ENCODE data around the gene STC2. TPM values are rescaled to one million over a fixed set of nuclear protein-coding genes. Genes with fewer than 3 reads are reported as not detected.

STC2 gene
- total RNA-seq, 1 donor, result 157 TPM

DNA sequence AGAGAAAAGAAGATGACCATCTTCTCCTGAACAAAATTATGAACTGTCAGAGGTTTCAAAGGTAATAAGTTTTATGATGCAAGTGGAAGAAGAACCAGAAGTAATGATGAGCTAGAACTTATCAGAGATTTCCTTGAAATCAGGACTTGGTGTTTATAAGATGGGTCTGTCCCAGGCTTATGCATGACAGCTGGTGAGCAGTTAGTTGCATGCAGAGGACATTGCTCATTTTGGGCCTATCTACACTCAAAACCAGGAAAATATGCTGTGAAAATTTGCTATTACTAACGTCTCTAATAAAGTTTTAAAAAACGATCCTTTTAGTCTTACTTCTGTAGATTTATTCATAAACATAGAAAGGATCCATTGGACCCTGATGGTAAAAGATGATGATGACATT is 6.6 kb upstream of the STC2 start:
- DNase-seq (ENCODE audit: low read depth), result peak; percentile 50
- TF ChIP-seq CTCF (IDR thresholded peaks at IDR 0.05; ENCODE audit: insufficient read depth, low read depth, low read length), result no peak
- H3K4me3 ChIP-seq (ENCODE audit: low read depth, low read length), result no peak overlapping the region

- H3K4me3 ChIP-seq (ENCODE audit: low read depth, low read length), result no peak overlapping the region
- peak; percentile 61 for DNase-seq (ENCODE audit: low read depth)
- TF ChIP-seq CTCF (IDR thresholded peaks at IDR 0.05; ENCODE audit: insufficient read depth, low read depth, low read length), result no peak
These were observed 5.9 kb upstream of the STC2 start for GRCh38 chr5:173333925-173334661.

DNA sequence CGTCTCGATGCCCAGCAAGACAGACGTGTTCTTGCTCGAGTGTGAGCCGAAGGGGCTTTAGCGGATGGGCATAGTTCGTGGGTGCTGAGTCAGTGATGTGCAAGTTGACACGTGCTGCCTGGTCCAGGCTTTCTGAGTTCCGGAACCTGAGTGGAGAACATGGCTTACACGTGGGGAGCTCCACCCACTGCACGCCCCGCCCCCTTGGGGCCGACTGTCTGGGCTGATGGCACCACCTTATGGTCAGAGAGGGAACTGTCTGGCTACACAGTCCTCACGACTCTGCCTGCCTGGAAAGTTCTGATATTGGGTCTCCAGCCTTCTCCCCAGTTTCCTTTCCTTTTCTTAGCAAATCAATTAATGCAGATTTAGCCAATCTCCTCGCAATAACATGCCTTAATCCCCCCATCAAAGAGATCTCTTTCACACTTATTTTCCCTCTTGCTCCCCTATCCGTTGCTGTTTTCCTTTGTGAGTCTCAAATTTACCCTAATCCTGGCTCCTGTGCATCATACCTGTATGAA is 3.8 kb upstream of the STC2 start:
- H3K4me3 ChIP-seq (ENCODE audit: low read depth, low read length), result no peak overlapping the region
- TF ChIP-seq CTCF (IDR thresholded peaks at IDR 0.05; ENCODE audit: insufficient read depth, low read depth, low read length), result peak; percentile 100
- DNase-seq (ENCODE audit: low read depth), result peak; percentile 93

DNA sequence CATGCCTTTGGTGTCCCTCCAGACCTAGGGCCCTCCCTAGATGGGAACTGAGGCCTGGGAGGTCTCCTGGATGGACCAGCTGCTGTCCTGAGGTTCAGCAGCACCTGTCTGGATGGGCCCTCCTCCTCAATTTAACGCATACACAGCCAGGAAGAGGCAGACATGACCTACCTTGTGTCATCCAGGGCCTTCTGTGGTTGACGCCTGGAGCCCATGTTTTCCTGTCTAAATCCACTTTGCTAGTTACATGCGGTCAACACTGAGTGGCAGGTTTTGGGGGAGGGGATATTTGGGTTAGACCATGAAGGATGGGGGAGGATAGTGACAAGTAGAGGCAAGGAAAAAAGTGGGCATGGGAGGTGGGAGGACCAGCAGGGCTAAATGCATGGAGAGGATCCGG is 3.1 kb upstream of the STC2 start:
- no peak for TF ChIP-seq CTCF (IDR thresholded peaks at IDR 0.05; ENCODE audit: insufficient read depth, low read depth, low read length)
- DNase-seq (ENCODE audit: low read depth), result no peak
- H3K4me3 ChIP-seq (ENCODE audit: low read depth, low read length), result no peak overlapping the region

DNA sequence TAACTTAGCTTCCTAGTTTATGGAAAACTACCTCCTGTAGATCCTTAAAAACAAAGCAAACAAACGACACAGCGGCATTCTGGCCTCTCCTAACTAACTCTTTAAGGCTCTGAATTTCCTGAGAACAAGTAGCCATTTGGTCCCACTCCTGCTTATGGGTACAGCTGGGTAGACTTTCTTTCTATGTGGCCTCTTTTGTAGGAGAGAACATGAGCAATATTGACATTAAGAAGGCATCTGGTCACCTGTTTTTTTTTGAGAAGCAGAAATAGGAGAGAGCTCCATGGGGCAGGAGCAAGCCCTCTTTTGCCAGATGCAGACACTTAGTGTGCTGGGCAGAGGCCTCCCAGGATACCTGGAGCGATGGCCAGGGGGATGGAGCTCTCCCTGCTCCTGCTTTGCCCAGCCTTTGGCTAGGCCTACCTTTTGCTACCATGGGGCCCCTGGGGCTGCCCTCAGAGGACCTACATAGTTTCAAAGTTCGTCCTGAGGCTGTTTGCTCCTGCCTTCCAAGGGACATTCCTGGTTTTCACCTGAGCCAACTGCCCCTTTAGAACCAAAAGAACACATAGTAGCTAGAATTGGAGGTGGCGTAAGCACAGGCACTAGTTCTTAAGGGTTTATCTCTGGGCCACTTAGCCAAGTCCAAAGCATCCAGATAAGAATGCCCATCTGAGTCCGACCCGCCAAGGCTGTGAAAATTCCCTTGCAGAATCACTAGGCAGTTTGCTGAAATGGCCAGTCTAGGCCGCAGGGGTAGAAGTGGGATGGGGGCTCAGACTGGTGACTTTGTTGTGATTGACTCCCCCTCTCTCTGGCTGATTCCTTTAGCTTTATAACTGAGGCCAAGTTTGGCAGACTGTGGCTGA is 2.4 kb upstream of the STC2 start:
- no peak for DNase-seq (ENCODE audit: low read depth)
- TF ChIP-seq CTCF (IDR thresholded peaks at IDR 0.05; ENCODE audit: insufficient read depth, low read depth, low read length), result no peak
- H3K4me3 ChIP-seq (ENCODE audit: low read depth, low read length), result no peak overlapping the region

DNA sequence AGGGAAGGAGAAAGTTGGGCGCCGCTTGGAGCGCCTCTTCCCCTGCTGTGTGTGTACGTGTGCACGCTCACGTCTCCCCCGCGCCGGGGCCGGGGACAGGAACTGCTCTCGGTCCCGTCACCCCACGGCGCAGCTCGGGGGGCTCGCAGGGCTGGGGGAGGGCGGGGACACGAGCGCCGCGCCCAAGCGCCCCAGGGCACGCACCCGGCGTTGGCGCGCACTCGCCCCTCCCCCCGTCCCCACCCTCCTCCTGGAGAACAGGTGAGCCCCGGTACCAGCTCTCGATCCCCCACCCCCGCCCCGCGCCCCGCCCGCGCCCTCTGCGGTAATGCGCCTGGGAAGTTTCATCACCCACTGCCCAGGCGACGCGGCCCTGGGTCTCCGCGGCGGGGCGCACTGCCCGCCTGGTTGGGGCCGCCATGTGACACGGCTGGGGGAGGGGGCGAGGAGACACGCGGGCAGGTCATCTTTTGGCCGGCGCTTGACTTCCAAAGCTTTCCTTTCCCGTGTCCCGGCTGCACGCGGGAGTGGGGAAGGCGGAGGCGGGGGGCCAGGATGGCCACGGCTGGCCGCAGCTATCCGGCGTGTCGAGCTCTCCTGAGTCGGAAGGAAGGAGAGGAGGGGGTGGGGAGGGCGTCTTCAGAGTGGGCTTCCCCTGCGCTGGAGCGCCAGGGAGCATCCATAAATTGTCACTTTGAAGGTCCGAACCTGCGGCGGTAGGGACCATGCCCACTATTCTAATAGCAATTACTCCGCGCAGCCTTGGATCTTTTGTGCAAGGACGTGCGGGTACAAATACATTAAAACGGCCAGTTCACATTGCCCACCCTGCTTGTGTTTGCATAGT is 1.5 kb upstream of the STC2 start:
- peak overlapping the region; percentile 83 for H3K4me3 ChIP-seq (ENCODE audit: low read depth, low read length)
- no peak for TF ChIP-seq CTCF (IDR thresholded peaks at IDR 0.05; ENCODE audit: insufficient read depth, low read depth, low read length)
- peak; percentile 38 for DNase-seq (ENCODE audit: low read depth)

Data from fibroblast of villous mesenchyme (primary cell).